Naive thymus-derived CD8-positive, alpha-beta T cell (primary cell): Measurements from ENCODE around the gene LBP. TPM values are rescaled to one million over a fixed set of nuclear protein-coding genes. Genes with fewer than 3 reads are reported as not detected.
A peak's percentile ranks its signal among the peaks of the same experiment; 100 is the strongest.
"Not testable (repeated sequence)": the region's sequence is repeated elsewhere in the genome, so short reads cannot be mapped to it uniquely, and the experiment has no call there.

Source experiments
- ATAC-seq, 2 donors: fragments of 150-1000 bp; cut with Tn5 transposase in 1 of 2; sonication (Bioruptor Pico), chemical (Tn5 transposase) in 1 of 2; 1 replicate in 1 of 2; 2 replicates in 1 of 2; pipeline ENCODE4 v1.10.0; 2021; ENCODE audit warnings: mild to moderate bottlenecking in 2 of 2, moderate library complexity in 2 of 2
- POLR2A ChIA-PET: fragments of 350-600 bp; sonication (Branson Sonifier 250); formaldehyde crosslinking; loops from one replicate; lab custom pipeline; 2021; ENCODE audit warnings: antibody characterized with exemption; lab: Charles Lee
- DNase-seq, 10 donors: peaks; one replicate each; pipeline versions ENCODE4 v3.0.0 to v3.0.0-alpha.2; 2020 to 2022
- H3K27ac Mint-ChIP-seq, 10 donors: one replicate each; pipeline ENCODE4 v1.8.0; 2020 to 2022; ENCODE audit warnings: mild to moderate bottlenecking in 10 of 10, mixed read lengths in 10 of 10, moderate library complexity in 4 of 10, inconsistent platforms in 1 of 10
- H3K27me3 Mint-ChIP-seq, 5 donors: one replicate each; pipeline ENCODE4 v1.8.0; 2021 to 2022; ENCODE audit warnings: mixed read lengths in 5 of 5
- H3K36me3 Mint-ChIP-seq, 3 donors: one replicate each; pipeline ENCODE4 v1.8.0; 2020 to 2022; ENCODE audit warnings: mixed read lengths in 3 of 3, mild to moderate bottlenecking in 2 of 3, inconsistent platforms in 1 of 3
- H3K4me1 Mint-ChIP-seq, 4 donors: one replicate each; pipeline ENCODE4 v1.8.0; 2021 to 2022; ENCODE audit warnings: mixed read lengths in 4 of 4
- H3K4me3 Mint-ChIP-seq, 10 donors: one replicate each; pipeline ENCODE4 v1.8.0; 2020 to 2022; ENCODE audit warnings: mild to moderate bottlenecking in 10 of 10, mixed read lengths in 10 of 10, moderate library complexity in 6 of 10, inconsistent platforms in 1 of 10
- H3K9me3 Mint-ChIP-seq, 9 donors: one replicate each; pipeline ENCODE4 v1.8.0; 2020 to 2022; ENCODE audit warnings: mixed read lengths in 9 of 9, mild to moderate bottlenecking in 3 of 9, inconsistent platforms in 1 of 9, moderate library complexity in 1 of 9
- polyA plus RNA-seq, 3 donors: library from polyadenylated mRNA; unstranded; fragments of 300-500 nt; fragmentation: Illumina TruSeq; gene quantifications; one replicate each; pipeline ENCODE4 v1.2.3, GENCODE V29; 2021
- total RNA-seq, 8 experiments: library from RNA in 2 of 8; stranded (reverse) in 2 of 8; gene quantifications; one replicate each; pipeline ENCODE4 v1.2.3 and lab custom pipeline; 2021 to 2026

LBP gene
- total and polyA plus RNA-seq, 5 experiments from 2014 or later: not detected

DNA sequence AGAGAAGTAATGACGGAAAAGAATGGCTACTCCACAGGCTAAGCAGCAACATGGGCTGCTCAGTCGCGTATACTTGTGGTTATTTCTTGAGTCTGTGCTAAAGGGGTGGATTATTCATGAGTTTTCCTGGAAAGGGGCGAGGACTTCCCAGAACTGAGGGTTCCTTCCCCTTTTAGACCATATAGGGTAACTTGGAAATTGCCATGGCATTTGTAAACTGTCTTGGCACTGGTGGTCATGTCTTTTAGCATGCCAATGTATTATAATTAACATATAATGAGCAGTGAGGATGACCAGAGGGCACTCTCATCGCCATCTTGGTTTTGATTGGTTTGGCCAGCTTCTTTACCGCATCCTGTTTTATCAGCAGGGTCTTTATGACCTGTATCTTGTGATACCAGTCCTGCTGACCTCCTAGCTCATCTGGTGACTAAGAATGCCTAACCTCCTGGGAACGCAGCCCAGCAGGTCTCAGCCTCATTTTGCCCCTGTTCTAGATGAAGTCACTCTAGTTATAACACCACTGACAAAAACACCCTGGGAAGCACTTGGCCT, 11.4 kb downstream of the LBP start:
- DNase-seq: no peak
- Mint-ChIP-seq H3K9me3 (no peaks in the 10 kb centered on the region), H3K4me3 (no peak overlapping the region), H3K27ac (no peak overlapping the region), H3K27me3 (peaks cover 0 to 5% (median 0%) of the 10 kb centered on the region in 5 donors), H3K36me3 (no peaks in the 10 kb centered on the region), H3K4me1 (peaks cover 0 to 4% (median under 1%) of the 10 kb centered on the region in 4 donors)
- POLR2A ChIA-PET: no interaction called here
- ATAC-seq: no peak

DNA sequence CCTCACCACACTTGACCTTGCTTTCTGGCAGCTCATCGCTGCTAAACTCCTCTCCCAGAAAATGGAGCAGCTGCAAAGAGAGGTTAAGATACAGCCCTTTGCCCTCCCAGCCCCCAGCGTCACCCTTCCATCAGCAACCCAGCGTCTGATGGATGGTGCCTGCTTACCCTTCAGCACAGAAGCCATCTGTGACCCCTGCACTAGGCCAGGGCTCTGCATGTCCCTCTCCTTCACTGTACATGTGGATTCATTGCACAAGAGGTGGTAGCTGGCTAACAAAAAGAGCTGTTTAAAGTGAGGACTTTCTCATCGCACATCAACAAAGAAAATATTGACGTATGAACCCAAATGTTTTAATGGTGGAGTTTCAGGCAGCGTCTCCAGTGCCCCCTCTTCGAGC, 12.3 kb downstream of the LBP start:
- POLR2A ChIA-PET: no interaction called here
- Mint-ChIP-seq H3K36me3 (no peaks in the 10 kb centered on the region), H3K4me3 (no peak overlapping the region), H3K27me3 (peaks cover 0 to 5% (median 0%) of the 10 kb centered on the region in 5 donors), H3K4me1 (peaks cover 0 to 4% (median under 1%) of the 10 kb centered on the region in 4 donors), H3K27ac (peak overlapping the region in 1 of 10 donors; percentile 50), H3K9me3 (no peaks in the 10 kb centered on the region)
- DNase-seq: no peak
- no peak for ATAC-seq

DNA sequence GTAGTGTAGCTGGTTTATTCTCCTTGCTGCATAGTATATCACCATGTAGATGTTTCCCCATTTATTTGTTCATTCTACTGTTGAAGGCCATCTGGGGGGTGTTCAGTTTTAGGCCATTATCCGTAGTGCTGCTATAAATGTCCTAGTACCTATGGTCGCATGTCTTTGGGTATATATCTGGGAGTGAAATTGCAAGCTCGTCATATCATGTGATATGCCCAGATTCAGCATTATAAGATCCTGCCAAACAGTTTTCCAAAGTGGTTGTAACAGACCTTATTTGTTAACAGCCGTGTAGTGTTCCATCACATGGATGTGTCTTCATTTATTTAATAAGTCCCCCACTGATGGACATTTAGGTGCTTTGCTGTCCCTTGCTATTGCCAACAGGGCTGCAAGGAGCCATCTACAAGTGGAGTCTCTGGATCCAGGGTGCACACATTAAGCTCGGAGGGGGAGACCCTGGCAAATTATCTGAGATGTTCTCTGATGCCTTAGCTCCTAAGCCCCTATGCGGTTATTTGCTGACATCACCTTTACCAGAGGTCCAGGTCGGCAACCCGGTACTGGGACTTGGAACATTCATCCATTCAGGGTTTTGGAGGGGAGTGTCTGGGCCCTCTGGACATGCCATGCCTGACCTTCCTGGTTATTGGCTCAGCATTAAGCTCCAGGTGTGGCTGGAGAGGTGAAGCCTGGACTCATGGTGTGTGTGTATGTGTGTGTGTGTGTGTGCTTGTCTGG, 16.9 kb downstream of the LBP start:
- Mint-ChIP-seq H3K27ac (no peak overlapping the region), H3K4me1 (no peaks in the 10 kb centered on the region), H3K9me3 (no peaks in the 10 kb centered on the region), H3K27me3 (peaks cover 0 to 6% (median 2%) of the 10 kb centered on the region in 5 donors), H3K4me3 (peak overlapping the region in 1 of 10 donors; percentile 20), H3K36me3 (no peaks in the 10 kb centered on the region)
- no peak for DNase-seq
- POLR2A ChIA-PET: interaction anchor here (0.6 kb wide), 1 partner anchor 25 kb away, joined by 4 read pairs; no protein-coding TSS in a partner anchor
- no peak for ATAC-seq

DNA sequence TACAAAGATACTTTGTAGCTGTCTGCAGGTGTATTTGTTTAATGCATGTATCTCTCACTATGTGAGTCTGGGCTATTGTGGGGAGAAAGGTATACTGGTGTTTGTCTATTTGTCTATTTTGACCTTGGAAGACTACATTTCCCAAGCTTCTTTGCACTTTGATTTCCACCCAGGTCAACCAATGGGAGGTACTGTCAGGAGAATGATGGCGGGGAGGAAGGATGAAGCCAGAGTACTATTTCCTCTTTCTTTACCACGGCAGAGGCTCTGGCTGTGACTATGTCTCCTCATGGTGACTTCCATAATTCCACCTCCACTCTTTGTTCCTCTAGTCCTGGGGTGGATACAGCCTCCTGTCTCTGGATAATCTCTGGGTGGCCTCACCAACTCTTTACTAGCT, 23.1 kb downstream of the LBP start:
- ATAC-seq: no peak

DNA sequence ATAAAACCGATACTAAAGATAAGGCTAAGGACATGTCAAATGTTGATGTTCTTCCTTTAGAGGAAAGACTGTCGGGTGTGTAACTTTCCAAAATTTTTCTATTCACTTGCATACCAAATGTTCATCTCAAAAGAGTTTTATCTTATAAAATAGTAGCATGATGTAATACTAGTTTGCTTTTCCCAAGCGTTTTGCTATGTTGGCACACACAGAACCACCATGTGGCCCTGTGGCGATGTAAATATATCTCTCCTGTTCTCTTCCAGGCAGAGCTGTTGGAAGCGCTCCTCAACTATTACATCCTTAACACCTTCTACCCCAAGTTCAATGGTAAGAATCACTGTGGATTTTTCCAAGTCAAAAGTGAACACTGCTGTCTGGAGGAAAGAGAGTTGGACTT, 26.5 kb downstream of the LBP start:
- Mint-ChIP-seq H3K27ac (no peak overlapping the region), H3K4me1 (peaks cover 0 to 6% (median 3%) of the 10 kb centered on the region in 4 donors)

More for the DNA sequence above, 23.1 kb downstream of the LBP start:
- H3K36me3 Mint-ChIP-seq: no peaks in the 10 kb centered on the region
- H3K27me3 Mint-ChIP-seq: peaks cover 0 to 16% (median 2%) of the 10 kb centered on the region in 5 donors
- no peak for DNase-seq
- H3K4me1 Mint-ChIP-seq: peaks cover 0 to 6% (median 3%) of the 10 kb centered on the region in 4 donors
- POLR2A ChIA-PET: no interaction called here
- no peak overlapping the region for H3K4me3 Mint-ChIP-seq
- no peak overlapping the region for H3K27ac Mint-ChIP-seq
- H3K9me3 Mint-ChIP-seq: no peaks in the 10 kb centered on the region

DNA sequence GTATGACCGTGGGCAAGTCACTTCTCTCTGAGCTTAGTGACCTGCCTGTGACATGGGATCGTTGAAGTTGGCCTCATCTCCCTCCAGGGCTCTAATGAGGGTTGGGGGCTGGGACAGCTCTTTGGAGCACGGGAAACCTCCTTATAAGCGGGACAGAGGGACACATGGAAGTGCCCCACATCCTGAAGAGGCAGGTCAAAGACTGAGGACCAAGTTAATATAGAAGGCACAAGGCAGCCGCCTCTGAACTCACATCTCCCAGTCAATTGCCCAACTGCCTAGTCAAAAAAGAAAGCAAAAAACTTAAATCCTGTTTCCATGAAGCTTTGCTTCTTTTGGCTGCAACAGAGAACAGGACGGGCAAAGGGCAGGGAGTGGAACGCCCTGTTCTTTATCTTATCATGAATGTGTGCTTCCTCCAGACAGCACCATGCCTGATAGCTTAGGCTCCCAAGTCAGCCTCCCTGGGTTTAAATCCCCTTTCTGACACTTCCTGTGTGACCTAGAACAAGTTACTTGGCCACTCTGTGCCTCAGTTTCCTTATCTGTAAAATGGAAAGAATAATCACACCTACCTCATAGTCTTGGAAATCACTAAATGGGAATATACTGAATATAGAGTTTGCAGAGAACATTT, 27.1 kb downstream of the LBP start:
- Mint-ChIP-seq H3K4me3 (no peak overlapping the region), H3K36me3 (no peaks in the 10 kb centered on the region), H3K9me3 (peaks cover 0 to 4% (median 0%) of the 10 kb centered on the region in 9 donors), H3K27ac (no peak overlapping the region), H3K4me1 (peaks cover 0 to 6% (median 3%) of the 10 kb centered on the region in 4 donors), H3K27me3 (peaks cover 0 to 11% (median 3%) of the 10 kb centered on the region in 5 donors)
- DNase-seq (no peak), ATAC-seq (no peak)
- POLR2A ChIA-PET: no interaction called here

More for the DNA sequence above, 26.5 kb downstream of the LBP start:
- Mint-ChIP-seq H3K4me3 (no peak overlapping the region), H3K9me3 (peaks cover 0 to 2% (median 0%) of the 10 kb centered on the region in 9 donors), H3K36me3 (no peaks in the 10 kb centered on the region), H3K27me3 (peaks cover 0 to 11% (median 3%) of the 10 kb centered on the region in 5 donors)
- ATAC-seq: no peak
- POLR2A ChIA-PET: no interaction called here
- no peak for DNase-seq

DNA sequence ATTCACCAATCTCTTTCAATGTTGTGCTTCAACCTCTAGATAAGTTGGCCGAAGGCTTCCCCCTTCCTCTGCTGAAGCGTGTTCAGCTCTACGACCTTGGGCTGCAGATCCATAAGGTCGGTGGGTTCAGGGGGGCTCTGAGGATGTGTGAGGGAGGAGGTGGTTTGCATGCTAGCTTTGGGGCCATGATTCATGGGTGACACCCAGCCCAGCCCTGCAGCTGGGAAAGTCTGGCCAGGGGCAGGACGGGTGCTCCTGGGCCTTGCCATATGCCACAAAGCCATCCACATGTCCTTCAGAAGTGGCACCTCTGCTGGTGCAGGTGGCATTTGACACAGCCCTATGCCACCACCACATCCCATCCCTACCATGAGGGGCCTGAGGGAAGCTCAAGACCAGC, 27.6 kb downstream of the LBP start:
- H3K4me3 Mint-ChIP-seq: no peak overlapping the region
- peaks cover 0 to 9% (median 3%) of the 10 kb centered on the region in 5 donors for H3K27me3 Mint-ChIP-seq
- peaks cover 0 to 6% (median 3%) of the 10 kb centered on the region in 4 donors for H3K4me1 Mint-ChIP-seq
- no peak for DNase-seq
- H3K36me3 Mint-ChIP-seq: no peaks in the 10 kb centered on the region
- POLR2A ChIA-PET: interaction anchor here (0.7 kb wide), 2 partner anchors 9 to 236 kb away, joined by 3 read pairs; no protein-coding TSS in a partner anchor
- H3K9me3 Mint-ChIP-seq: peaks cover 0 to 4% (median 0%) of the 10 kb centered on the region in 9 donors
- H3K27ac Mint-ChIP-seq: no peak overlapping the region
- ATAC-seq: no peak

DNA sequence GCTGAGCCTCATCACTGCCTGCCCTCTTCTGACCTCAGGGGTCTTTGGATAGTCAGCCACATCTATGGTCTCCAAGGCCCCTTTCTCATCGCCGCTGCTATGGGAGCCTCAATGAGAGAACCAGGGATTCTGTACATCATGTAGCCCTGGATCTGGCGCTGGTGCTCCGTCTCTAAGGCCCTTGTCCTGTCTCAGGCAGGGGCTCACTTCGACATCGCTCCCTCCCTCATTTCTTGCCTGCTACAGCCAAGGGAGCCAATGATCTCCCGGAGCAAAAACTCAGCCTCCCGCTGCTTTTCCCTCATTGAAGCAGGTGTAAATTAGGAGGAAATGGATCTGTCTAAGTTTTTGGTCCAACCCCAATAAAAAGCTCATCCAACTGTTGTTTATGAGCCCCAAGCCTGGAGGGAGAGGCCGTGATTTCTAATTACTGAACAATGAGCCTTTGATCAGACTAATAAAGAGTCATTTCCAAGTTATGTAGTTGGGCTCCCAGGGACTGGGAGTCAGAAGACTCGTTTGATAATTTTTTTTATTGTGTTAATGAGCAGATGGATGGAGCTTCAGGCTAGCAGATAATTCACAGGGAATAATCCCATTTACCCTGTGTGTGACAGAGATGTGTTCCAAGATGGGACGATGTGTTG, 30.9 kb downstream of the LBP start:
- DNase-seq: no peak
- H3K4me1 Mint-ChIP-seq: no peaks in the 10 kb centered on the region
- H3K4me3 Mint-ChIP-seq: no peak overlapping the region
- no peak overlapping the region for H3K27ac Mint-ChIP-seq
- peaks cover 6 to 15% (median 9%) of the 10 kb centered on the region in 5 donors for H3K27me3 Mint-ChIP-seq
- POLR2A ChIA-PET: no interaction called here
- ATAC-seq: no peak
- H3K36me3 Mint-ChIP-seq: no peaks in the 10 kb centered on the region
- peaks cover 0 to 4% (median 0%) of the 10 kb centered on the region in 9 donors for H3K9me3 Mint-ChIP-seq

DNA sequence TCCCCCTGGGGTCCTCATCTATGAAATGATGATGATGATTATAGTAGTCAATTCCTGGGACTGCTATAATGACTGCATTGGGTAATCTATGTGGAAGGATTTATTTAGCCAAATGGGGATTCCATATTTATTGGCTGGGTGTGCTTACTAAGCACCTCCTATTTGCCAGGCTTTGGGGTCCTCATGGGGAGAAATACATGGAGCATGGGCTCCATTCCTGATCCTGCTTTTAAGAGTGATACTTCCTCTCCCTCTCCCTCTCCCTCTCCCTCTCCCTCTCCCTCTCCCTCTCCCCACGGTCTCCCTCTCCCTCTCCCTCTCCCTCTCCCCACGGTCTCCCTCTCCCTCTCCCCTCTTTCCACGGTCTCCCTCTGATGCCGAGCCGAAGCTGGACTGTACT, 31.6 kb downstream of the LBP start:
- H3K27ac Mint-ChIP-seq, POLR2A ChIA-PET, H3K9me3 Mint-ChIP-seq, DNase-seq, H3K4me1 Mint-ChIP-seq, H3K4me3 Mint-ChIP-seq, H3K36me3 Mint-ChIP-seq, ATAC-seq: not testable (repeated sequence)
- peaks cover 6 to 16% (median 9%) of the 10 kb centered on the region in 5 donors for H3K27me3 Mint-ChIP-seq

DNA sequence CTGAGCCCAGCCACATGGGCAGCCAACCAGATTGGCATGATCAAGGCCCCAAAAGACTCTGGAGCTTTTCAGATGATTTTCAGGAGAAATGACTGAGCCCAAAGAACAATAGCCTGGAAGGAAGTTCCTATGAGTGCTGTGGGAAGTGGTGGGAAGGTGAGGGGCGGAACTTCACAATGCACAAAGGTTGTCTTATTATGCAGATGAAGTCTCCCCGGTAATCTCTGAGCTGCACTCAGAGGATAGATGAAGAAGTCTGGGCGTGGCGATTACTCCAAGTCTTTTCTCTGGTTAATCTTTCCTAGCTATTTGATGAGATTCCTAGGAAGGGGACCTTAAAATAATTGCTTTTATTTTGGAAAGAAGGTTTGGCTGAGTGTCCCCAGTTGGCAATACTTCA, 36.9 kb downstream of the LBP start:
- H3K27me3 Mint-ChIP-seq: peaks cover 7 to 25% (median 18%) of the 10 kb centered on the region in 5 donors
- DNase-seq (no peak), ATAC-seq (no peak)
- no peaks in the 10 kb centered on the region for H3K36me3 Mint-ChIP-seq
- H3K4me1 Mint-ChIP-seq: no peaks in the 10 kb centered on the region
- no peak overlapping the region for H3K4me3 Mint-ChIP-seq
- H3K9me3 Mint-ChIP-seq: peaks cover 0 to 2% (median 0%) of the 10 kb centered on the region in 9 donors
- POLR2A ChIA-PET: interaction anchor here (0.6 kb wide), 1 partner anchor 9 kb away, joined by 3 read pairs; no protein-coding TSS in a partner anchor
- H3K27ac Mint-ChIP-seq: no peak overlapping the region

DNA sequence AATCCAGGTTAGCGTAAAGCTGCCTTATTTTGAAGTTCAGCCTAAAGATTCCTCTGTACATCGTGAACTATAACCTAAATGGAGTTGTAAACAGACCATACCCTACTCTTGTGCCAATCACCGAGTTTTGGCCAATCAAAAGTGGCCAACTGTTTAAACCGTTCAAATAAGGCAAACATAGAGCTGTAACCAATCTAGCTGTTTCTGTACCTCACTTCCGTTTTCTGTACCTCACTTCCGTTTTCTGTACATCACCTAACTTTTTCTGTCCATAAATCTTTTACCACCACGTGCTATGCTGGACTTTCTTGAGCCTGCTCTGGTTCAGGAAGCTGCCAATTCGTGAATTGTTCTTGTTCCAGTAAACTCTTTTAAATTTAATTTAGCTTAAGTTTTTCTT, 39.7 kb downstream of the LBP start:
- Mint-ChIP-seq H3K27me3 (peaks cover 7 to 23% (median 14%) of the 10 kb centered on the region in 5 donors), H3K36me3 (peaks cover 0 to 6% (median 4%) of the 10 kb centered on the region in 3 donors), H3K4me3 (no peak overlapping the region), H3K27ac (no peak overlapping the region), H3K4me1 (no peaks in the 10 kb centered on the region), H3K9me3 (peaks cover 0 to 17% (median 8%) of the 10 kb centered on the region in 9 donors)
- POLR2A ChIA-PET: no interaction called here
- ATAC-seq: no peak
- DNase-seq: no peak

DNA sequence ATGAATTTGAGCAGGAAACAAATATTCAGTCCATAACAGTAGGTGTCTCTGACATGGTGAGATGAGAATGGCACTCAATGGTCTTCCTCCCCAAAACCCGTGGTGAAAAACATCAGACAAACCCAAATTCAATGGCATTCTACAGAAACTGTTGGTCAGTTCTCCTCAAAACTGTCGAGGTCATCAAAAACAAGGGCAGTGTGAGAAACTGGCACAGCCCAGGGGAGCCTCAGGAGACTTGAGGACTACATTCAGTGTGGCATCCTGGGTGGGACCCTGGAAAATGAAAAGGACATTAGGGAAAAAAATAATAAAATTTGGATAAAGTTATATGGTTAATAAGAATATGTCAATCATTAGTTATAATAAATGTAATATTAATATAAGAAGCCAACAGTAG, 40.6 kb downstream of the LBP start:
- H3K27ac Mint-ChIP-seq: no peak overlapping the region
- H3K4me3 Mint-ChIP-seq: no peak overlapping the region
- peaks cover 0 to 17% (median 8%) of the 10 kb centered on the region in 9 donors for H3K9me3 Mint-ChIP-seq
- no peaks in the 10 kb centered on the region for H3K4me1 Mint-ChIP-seq
- no peak for DNase-seq
- peaks cover 0 to 6% (median 4%) of the 10 kb centered on the region in 3 donors for H3K36me3 Mint-ChIP-seq
- POLR2A ChIA-PET: no interaction called here
- peaks cover 4 to 19% (median 9%) of the 10 kb centered on the region in 5 donors for H3K27me3 Mint-ChIP-seq
- no peak for ATAC-seq
